ENCODE results near the gene ETF1. TPM values are rescaled to one million over a fixed set of nuclear protein-coding genes. Genes with fewer than 3 reads are reported as not detected.

ETF1 gene
- total RNA-seq, 6 donors from 2014 or later, result 22.0 to 147 (median 92.4) TPM

- H3K9me3 ChIP-seq, result no peaks in the 10 kb centered on the region
- no peaks in the 10 kb centered on the region for H3K27me3 ChIP-seq
- ATAC-seq (ENCODE audit: low FRiP score in 2 of 2) (no peak), DNase-seq (no peak)
- H3K36me3 ChIP-seq, result peaks cover 51 to 80% (median 71%) of the 10 kb centered on the region in 4 donors
- H3K27ac ChIP-seq, result no peak overlapping the region
- WGBS, 2 donors, result 96 to 98% methylated on average over 8 to 9 of the region's 9 CpGs
- TF ChIP-seq EP300 (IDR thresholded peaks at IDR 0.05), result no peak
- no peak for TF ChIP-seq POLR2AphosphoS5 (IDR thresholded peaks at IDR 0.05)
- TF ChIP-seq CTCF (IDR thresholded peaks at IDR 0.05), result no peak
- TF ChIP-seq POLR2A (IDR thresholded peaks at IDR 0.05), result no peak
- H3K4me1 ChIP-seq, result peaks cover 10 to 19% (median 12%) of the 10 kb centered on the region in 4 donors
- no peak overlapping the region for H3K4me3 ChIP-seq
These were observed 27.8 kb upstream of the ETF1 start for GRCh38 chr5:138570871-138571270.

GRCh38 chr5:138569782-138570181, 26.7 kb upstream of the ETF1 start:
- Histone ChIP-seq H3K4me1 (peaks cover 9 to 19% (median 12%) of the 10 kb centered on the region in 4 donors), H3K4me3 (no peak overlapping the region), H3K27ac (no peak overlapping the region), H3K36me3 (peaks cover 58 to 91% (median 82%) of the 10 kb centered on the region in 4 donors), H3K9me3 (no peaks in the 10 kb centered on the region), H3K27me3 (no peaks in the 10 kb centered on the region)
- no peak for DNase-seq
- 97 to 98% methylated on average over 7 of the region's 7 CpGs for WGBS, 2 donors
- no peak for TF ChIP-seq EP300 (IDR thresholded peaks at IDR 0.05)
- no peak for TF ChIP-seq POLR2A (IDR thresholded peaks at IDR 0.05)
- TF ChIP-seq CTCF (IDR thresholded peaks at IDR 0.05), result no peak
- TF ChIP-seq POLR2AphosphoS5 (IDR thresholded peaks at IDR 0.05), result no peak
- ATAC-seq (ENCODE audit: low FRiP score in 2 of 2), result no peak

- Histone ChIP-seq H3K4me3 (no peak overlapping the region), H3K27ac (no peak overlapping the region), H3K36me3 (peaks cover 59 to 98% (median 92%) of the 10 kb centered on the region in 4 donors), H3K9me3 (no peaks in the 10 kb centered on the region), H3K27me3 (no peaks in the 10 kb centered on the region), H3K4me1 (peaks cover 0 to 4% (median under 1%) of the 10 kb centered on the region in 4 donors)
- 84 to 88% methylated on average over 16 of the region's 16 CpGs for WGBS, 2 donors
- TF ChIP-seq POLR2AphosphoS5 (IDR thresholded peaks at IDR 0.05), result no peak
- no peak for TF ChIP-seq EP300 (IDR thresholded peaks at IDR 0.05)
- no peak for TF ChIP-seq POLR2A (IDR thresholded peaks at IDR 0.05)
- TF ChIP-seq CTCF (IDR thresholded peaks at IDR 0.05), result no peak
- DNase-seq, result no peak
- no peak for ATAC-seq (ENCODE audit: low FRiP score in 2 of 2)
These were observed 25.2 kb upstream of the ETF1 start for GRCh38 chr5:138568061-138568824.

GRCh38 chr5:138566792-138567191, 23.8 kb upstream of the ETF1 start:
- no peak overlapping the region for H3K27ac ChIP-seq
- DNase-seq (no peak), ATAC-seq (ENCODE audit: low FRiP score in 2 of 2) (no peak)
- no peaks in the 10 kb centered on the region for H3K4me1 ChIP-seq
- TF ChIP-seq POLR2A (IDR thresholded peaks at IDR 0.05) (no peak), POLR2AphosphoS5 (IDR thresholded peaks at IDR 0.05) (no peak), CTCF (IDR thresholded peaks at IDR 0.05) (no peak), EP300 (IDR thresholded peaks at IDR 0.05) (no peak)
- peaks cover 47 to 93% (median 88%) of the 10 kb centered on the region in 4 donors for H3K36me3 ChIP-seq
- WGBS, 2 donors, result 73 to 78% methylated on average over 3 of the region's 3 CpGs
- H3K9me3 ChIP-seq, result no peaks in the 10 kb centered on the region
- no peaks in the 10 kb centered on the region for H3K27me3 ChIP-seq
- H3K4me3 ChIP-seq, result no peak overlapping the region
